Epithelial cell of esophagus (primary cell): ENCODE results near the gene DENND5B.
"Not testable (repeated sequence)": the region's sequence is repeated elsewhere in the genome, so short reads cannot be mapped to it uniquely, and the experiment has no call there.

Experiments used
- DNase-seq: peaks from one replicate; pipeline ENCODE4 v3.0.0; 2010; ENCODE audit warnings: low read depth
- H3K4me3 ChIP-seq: 2 replicates; pipeline ENCODE4 v1.5.1; 2011; ENCODE audit warnings: mild to moderate bottlenecking, low read length, control low read depth
- CTCF ChIP-seq: IDR thresholded peaks from 2 replicates; pipeline ENCODE4 v1.5.1; 2011; ENCODE audit warnings: low read depth, mild to moderate bottlenecking, low read length, control low read depth, inconsistent platforms; ENCODE audit not compliant: insufficient read depth; ENCODE audit errors: missing control alignments

DENND5B gene

DNA sequence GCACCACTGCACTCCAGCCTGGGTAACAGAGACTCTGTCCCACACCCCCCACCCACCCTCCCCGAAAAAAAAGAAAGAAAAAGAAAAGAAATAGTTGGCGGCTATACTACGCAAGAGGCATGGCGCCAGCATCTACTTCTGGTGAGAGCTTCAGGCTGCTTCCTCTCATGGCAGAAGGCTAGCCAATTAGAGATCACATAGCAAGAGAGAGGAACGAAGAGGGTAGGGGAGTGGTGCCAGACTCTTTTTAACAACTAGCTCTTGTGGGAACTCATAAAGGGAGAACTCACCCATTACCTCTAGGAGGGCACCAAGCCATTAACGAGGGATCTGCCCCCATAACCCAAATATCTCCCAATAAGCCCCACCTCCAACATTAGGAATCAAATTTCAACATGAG, 6.2 kb downstream of the DENND5B start:
- H3K4me3 ChIP-seq: no peak overlapping the region
- DNase-seq: no peak
- TF ChIP-seq CTCF: no peak

GRCh38 chr12:31583878-31584277, 7.1 kb downstream of the DENND5B start:
- no peak for TF ChIP-seq CTCF
- no peak for DNase-seq
- H3K4me3 ChIP-seq: no peak overlapping the region

DNA sequence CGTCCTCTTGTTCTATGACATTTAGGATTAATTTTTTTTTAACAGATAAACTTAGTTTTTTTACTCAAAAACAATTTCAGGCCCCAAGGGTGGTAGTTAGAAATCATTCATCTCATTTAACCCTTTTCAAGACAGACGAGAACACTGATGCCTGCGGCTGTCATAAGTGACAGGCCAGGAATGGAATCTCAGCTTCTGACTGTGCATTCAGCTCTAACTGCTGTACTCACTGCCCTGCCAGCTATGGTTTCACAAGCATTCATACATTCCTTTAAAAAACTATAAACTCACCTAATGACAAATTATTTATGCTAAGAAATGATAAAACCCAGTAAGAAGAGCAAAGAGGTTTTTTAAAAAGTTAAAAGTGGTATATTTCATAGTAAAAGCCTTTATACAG, 8.8 kb downstream of the DENND5B start:
- DNase-seq: peak; percentile 64
- TF ChIP-seq CTCF: no peak
- H3K4me3 ChIP-seq: no peak overlapping the region

DNA sequence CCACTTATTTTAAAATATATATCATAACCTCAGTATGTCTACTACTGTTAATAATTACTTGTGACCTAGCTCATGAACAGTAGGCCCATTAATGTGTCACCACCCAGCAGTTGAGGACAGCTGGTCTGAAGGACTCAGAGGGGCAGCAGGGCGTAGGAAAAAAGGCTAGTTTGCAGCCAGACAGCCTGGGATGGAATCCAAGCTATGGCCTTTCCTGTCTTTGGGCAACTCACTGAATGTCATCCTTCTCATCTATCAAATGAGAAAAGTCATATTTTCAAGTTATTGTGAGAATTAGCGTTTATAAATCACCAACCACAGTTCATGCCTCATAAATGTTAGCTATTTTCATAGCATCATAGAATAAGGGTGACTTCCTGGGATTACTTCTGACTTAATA, 12.3 kb downstream of the DENND5B start:
- TF ChIP-seq CTCF: no peak
- H3K4me3 ChIP-seq: no peak overlapping the region
- no peak for DNase-seq

GRCh38 chr12:31574803-31575575, 15.9 kb downstream of the DENND5B start:
- no peak for TF ChIP-seq CTCF
- DNase-seq: peak; percentile 48
- no peak overlapping the region for H3K4me3 ChIP-seq

GRCh38 chr12:31574367-31574766, 16.6 kb downstream of the DENND5B start:
- DNase-seq, H3K4me3 ChIP-seq: not testable (repeated sequence)

DNA sequence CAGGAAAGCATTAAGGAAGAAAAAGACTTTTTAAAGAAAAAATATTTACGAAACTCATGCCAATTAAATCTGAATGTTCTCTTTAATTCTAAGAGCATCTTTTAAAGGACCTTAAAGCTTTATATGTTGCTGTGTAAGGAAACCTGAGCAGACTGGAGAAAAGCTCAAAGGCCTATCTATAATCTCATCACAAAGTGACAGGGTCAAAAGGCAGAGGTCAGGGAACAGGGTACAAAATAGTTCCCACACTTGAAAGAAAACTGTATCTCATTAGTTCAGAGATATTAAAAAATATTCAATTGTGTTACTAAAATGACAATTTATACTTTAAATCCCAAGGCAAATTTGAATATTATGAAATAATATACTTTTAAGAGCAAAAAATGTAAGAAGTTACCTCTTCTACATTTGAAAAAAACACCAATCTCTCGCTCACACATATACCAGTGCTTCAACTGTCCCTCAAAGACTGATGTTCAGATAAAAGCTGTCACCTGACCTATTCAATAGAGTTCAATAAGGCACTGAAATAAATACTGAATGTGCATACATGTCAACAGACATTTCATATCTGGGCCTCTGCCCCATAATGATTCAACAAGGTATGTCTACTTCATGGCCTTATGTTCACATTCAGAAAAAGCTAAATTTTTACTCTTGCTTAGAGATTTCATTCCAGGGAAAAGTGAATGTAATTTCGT, 17.9 kb downstream of the DENND5B start:
- no peak overlapping the region for H3K4me3 ChIP-seq
- DNase-seq: no peak
- TF ChIP-seq CTCF: no peak
